Measurements from ENCODE around the gene RGS19.

RGS19 gene

DNA sequence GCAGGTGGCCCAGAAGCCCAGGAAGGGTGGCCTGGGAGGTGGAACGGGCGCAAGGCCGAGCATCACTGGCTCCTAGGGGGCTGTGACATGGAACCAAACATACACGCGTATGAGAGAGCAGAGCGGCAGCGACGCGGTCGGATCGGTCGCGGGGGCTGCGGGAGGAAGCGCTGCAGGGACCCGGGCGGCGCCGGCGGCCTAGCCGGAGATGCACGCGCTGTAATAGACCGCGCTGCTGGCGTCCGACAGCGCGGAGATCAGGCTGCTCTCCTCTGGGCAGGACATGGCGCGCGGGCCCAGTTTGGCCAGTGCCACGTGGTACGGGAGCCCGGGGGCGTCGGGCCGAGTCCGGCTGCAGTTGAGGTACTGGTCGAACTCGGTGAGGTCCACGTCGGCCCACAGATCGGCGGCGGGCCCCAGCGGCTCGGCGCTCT, 31.3 kb downstream of the RGS19 start:
- DNase-seq: no peak

DNA sequence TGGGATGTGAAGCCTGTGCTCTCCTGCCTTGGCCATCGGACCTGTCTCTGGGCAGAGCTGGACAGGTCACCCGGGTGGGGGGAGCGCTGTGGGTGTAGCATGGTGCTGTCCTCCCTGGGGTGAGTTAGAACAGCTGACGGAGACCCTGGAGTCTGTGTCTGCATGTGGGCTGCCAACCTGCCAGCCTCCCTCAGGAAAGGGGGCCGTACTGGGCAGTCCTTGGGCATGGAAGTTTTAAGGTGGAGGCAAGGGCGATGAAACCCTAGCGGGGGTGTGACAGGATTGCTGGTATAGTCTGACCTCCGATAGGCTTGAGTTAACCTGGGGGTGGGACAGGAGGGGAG, 32.3 kb downstream of the RGS19 start:
- no peak for DNase-seq

DNA sequence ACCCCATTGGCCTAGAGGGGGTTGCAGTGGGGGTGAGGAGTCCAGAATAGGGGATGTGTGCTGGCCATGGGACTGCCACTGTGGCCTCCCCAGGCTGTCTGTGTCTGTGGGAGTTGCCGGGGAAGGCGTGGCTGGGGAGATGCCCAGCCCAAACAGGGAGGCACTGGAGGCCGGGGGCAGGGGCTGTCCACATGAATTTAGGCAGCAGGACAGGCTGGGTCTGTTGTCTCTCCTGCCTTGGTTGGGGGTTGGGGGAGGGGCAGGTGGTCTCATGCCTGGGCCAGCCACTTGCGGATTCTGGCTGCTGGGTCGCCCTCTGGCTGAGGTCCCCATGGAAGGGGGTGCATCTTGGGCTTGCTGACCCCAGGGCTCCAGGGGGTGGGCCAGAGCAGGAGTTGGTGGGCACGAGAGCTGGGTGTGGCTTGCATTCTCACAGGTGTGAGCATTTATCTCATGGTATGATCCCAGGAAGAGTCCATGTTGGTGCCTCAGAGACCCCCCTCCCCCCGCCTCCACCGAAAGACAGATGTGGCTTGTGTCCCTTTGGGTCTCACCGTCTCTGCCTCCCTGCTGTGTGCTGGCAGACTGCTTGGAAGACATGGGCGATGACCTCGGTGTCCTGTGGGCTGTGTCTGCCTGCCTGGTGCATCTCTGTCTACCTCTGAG, 33.8 kb downstream of the RGS19 start:
- no peak for DNase-seq

DNA sequence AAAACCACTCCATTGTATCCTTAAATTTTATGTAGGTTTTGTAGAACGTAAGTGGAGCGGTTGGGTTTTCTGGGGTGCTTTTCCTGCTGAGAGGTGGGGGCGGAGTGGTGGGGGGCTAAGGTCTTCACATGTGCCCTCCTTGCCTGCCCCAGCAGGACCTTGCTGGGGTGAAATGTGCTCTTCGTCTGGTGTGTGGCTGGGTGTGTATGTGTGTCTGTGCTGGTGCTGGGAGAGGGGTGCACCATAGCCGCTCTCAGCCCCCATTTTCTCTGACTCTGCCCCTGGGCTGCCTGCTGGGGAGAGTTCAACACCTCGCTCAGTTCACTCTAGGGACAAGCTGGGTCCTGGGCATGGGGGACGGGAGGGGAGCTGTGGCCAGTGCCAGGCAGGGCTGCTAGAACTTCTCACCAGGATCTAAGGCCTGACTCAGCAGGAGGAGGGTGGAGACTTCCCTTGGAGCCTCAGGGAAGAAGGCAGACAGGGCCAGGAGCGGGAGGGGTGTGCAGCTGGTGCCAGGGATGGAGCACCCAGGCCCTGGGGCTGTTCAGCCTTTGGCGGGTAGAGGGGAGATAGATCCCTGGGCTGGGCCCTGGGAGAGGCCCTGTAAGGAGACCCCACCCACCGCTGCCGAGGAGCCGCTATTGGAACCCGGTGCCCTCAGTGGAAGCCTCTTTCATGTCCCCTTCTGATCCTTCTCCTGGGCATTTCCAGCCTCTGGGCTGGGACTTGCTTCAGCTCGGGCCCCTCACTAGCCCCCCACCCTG, 34.7 kb downstream of the RGS19 start:
- DNase-seq: no peak

DNA sequence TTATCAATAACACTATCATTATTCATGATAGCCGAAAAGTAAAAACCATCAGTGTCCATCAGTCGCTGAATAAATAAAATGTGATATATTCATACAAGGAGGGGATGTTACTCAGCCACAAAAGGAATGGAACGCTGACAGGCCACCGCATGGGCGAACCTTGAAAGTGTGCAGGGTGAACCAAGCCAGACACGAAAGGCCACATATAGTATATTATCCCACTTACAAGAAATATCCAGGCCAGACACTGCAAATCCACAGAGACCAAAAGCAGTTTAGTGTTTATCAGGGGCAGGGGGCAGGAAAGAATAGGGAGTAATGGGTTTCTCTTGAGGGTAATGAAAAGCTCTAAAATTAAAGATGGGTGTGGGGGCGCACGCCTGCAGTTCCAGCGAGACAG, 35.5 kb downstream of the RGS19 start:
- no peak for DNase-seq

DNA sequence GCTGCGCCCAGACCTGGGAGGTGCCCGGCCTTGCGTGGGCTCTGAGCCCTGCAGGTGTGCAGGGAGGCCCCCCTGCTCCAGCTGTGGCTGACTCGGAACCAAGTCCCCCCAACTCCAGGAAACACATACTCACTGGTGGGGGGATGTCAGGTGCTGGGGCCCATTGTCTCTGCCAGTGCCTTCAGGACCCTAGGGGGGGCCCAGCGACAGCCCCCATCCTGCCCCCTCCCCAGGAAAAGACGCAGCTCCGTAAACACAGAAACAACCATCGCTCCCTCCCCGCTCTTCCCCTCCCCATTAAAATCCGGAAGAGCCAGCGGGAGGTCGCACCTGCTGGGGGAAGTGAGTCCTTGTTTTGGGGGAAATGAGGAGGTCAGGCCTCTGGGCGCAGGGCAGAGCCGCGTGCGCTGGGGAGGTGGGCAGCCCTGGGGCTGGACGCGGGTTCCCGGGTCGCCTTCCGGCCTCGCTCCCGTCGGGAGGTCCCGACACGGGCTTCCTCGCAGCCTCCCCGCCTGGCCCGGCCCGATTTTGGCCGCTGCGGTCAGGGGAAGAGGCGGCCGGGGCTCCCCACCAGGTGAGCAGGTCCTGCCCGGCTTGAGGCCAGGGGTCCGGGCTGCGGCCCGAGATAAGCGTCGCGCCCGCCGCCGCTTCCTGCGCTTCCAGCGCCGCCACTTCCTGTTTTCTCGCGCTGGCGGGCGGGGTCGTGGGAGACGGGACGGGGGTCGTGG, 37.1 kb downstream of the RGS19 start:
- no peak for DNase-seq

DNA sequence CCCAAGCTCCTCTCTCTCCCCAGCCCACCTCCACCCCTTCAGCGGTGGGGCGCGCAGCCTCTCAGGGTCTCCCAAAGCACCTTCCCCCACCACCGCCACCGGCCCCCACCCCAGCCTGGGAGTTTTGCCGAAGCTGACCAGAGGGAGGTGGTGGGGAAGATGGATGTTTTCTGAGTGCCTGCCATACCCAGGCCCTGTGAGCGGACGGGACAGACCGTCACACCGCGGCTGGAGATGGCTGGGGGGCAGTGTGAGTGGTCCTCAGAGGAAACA, 37.6 kb downstream of the RGS19 start:
- no peak for DNase-seq

DNA sequence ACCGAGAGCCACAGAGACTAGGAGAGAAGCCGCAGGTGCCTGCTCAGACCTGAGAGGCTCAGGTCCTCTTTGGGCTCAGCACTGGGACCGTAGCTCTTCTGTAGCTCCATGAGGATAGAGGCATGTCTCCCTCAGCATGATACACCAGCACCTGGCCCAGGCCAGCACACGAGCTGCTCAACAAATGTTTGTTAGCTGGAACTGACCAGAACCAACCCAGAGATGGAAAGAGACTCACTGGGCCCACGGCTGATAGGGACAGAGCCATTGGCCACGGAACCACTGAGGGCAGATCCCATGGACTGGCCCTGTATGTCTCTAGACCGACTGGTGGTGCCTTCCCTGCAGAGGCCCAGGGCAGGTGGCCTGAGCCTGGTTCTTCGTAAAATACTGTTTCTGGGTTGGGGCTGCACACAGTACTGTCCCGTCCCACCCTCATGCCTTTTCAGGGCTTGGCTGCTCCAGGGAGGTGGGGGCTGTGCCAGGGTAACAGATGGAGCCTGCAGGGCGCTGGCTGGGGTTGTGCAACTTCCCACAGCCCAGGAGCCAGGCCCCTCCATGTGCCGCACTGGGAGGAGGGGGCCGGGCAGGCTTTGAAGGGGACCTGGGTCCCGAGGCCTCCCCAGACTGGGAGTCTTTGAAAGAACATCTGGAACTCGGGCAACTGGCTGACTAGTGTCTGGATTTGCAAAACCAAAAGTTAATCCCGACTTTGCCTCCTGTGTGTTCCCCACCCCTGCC, 38.1 kb downstream of the RGS19 start:
- no peak for DNase-seq

DNA sequence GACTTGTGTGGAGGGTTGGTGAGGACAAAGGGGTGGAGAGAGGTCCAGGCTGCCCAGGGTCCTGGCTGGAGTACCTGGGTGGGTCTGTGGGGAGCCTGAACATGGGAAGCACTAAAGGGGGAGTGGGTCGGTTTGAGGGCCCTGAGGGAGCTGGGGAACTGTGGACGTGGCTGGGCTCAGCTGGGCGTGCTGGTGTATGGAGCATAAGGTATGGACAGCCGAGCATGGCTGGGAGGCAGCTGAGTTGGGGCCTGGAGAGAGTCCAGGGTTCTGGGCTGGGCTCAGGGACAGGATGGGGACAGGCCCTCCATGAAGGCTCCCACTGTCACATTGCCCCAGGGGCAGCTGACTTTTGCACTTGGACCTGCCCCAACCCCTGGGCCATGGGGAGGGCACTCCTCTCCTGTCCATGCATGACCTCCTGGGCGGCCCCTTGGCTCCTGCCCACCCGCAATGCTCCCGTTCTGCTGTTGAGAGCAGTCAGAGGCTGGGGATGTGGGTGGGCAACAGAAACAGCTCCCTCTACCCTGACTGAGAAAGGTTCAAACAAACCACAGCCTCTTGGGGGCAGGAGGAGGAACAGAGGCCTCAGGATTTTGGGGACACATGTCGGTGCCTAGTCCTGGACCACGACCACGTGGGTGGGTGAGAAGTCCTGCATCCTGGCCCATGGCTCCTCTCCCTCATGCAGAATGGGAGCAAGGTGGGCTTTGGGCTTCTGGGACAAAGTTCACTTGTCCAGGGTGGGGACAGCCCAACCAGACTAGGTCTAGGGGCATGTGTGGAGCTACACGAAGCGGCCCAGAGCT, 38.9 kb downstream of the RGS19 start:
- no peak for DNase-seq

DNA sequence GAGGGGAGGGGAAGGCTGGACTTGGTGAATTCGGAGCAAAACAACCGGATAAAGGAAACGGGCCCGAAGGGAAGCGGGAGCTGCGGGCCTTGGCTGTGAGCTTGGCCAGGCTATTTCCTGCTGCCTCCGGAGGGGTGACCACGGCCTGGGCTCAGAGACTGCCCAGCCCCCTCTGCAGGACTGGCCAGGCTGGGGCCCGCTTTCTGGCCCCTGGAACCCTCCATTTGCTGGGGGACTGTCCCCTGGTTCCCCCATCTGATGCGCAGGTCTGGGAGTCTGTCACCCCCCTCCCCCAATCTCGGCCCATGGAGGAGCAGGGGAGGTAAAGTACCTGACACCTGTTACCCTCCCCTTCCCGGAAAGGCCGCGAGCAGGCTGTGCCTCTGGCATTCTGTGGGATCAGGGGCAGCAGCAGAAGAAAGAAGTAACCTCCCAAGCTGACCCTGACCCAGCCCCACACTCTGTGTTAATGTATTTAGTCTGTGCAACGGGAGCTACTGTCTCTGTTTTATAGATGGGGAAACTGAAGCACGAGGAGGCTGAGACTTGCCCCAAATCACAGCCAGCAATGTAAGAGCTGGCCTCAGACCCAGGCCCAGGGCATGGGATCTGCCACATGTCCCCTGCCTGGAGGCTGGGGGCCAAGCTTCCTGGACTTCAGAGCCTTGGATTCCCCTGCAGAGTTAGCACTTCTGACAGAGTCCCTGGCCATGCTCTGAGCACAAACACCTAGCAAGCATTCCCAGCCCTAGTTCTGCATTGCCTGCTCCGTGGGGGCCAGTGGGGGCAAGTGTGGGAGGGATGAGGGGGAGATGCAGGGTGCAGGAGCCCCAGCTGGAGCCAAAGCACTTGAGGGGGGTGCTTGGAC, 39.8 kb downstream of the RGS19 start:
- no peak for DNase-seq

DNA sequence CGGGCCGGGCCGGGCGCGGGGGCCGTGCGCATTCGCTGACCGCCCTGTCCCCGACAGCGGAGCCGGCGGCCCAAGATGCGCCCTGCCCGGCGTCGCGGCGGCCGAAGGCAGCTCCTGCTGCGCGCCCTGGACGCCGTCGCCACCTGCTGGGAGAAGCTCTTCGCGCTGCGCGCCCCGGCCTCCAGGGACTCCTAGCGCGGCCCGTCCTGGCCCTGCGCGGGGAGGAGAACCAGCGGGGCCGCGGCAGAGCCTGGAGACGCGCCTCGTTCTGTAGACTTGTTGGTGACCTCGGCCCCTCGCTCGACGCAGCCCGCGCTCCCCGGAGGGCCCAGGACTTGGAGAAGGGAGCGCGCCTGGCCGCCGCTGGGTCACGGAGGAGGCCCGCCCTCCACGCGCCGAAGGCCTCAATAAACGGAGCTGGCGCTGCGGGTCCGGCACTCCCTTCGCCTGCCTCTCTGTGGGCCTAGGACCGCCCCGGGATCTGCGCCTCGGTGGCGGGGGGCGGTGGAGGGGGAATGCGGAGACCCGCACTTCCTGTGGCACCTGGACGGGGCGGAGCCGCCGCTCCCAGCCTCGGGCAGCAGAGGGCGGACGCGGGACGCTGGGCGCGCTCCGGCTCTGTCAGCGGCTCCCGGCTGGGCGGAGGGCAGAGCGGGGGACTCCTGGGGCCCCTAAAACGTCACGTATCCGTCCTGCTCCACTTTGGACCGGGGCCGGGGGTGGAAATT, 40.6 kb downstream of the RGS19 start:
- peak; percentile 46 for DNase-seq

DNA sequence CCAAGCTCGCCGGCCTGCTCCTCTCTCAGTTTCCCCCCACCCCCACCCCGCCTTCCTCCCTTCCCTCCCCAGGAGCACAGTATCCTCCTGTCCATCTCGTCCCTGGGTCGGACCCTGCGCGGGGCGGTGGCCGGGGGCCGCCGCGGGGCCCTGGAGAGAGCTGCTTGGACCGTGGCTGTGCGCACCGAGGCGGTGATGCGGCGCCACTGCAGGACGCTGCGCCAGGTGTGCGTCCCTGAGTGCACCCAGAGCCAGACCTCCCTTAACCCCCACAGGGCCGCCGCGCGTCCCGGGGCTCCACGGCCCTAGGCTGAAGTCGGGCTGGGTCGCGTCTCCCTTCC, 41.1 kb downstream of the RGS19 start:
- DNase-seq: no peak

DNA sequence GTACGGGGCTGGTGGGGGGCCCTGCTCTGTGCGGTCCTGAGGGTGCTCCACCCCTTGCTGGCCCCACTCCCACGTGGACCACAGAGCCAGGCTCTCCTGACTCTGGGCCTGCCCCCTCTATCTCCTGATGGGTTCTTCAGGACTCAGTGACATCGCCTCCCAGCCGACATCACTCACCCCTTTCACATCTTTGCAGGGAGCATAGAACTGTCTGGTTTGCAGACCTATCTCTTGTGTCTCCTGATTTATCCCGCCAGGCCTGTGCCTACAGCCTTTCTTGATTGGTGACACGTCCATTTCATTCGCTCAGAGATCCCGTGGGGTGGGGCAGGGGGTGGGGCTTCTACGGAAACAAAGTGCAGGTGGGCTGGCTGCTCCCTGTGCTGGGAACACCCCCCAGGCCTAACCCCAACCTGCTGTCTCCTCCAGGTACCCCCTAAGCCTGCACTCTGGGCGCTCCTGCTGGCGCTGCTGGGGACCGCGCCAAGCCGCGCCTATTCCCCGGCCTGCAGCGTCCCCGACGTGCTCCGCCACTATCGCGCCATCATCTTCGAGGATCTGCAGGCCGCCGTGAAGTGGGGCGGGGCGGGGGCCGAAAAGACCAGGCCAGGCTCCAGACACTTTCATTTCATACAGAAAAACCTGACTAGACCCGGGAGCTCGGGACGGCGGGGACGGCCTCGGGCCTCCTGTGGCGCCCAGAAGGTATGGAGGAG, 41.7 kb downstream of the RGS19 start:
- DNase-seq: no peak

DNA sequence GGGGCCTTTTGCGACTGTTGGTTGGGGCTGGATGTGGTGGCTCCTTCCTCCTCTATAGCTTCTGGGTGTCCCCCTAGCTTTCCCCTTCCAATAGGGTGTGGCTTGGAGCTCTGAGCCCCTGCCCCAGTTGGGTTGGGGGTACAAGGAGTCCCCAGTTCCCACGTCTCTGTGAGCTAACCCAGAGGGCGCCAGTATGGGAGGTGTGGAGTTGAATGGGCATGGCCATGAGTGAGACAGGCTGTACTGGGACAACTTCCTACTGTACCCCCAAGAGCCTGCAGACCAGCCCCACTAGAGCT, 42.2 kb downstream of the RGS19 start:
- DNase-seq: no peak

DNA sequence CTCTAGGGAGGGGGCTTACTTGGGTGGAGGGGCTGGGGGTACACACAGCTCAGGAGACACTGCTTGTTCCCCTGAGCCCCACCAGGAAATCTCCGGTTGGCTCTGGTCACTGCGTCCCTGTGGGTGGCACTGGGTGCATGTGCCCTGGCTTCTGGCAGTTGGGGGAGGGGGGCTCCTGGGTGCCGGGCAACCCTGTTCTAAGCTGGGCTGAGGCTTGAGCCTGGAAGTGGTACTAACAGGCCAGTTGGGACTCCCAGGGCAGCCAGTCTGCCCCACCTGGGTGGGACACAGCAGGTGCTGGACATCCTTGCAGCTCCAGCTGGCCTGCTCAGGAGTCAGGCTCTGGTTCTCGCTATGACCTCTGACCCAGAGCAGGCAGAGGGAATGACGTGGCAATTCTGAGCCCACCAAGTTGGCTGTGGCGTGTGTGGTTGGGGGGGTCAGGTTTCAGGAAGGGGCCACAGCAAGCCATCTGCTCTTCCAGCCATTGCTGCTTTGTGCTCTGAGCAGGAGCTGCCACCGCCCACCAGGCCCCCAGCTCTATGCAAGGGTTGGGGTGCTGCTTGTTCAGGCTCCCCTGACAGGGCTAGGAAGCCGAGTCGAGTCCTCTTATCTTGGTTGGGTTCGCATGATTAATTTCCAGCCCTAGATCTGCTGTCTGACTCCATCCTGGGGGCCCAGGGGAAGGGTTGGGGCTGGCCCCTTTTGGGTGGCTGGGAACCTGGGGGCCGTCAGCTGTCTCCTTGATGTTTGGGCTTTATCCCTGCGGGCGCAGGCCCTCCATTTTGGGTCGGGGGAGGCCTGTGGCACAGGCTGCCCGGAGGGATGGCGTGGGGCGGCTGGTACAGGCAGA, 42.7 kb downstream of the RGS19 start:
- no peak for DNase-seq

DNA sequence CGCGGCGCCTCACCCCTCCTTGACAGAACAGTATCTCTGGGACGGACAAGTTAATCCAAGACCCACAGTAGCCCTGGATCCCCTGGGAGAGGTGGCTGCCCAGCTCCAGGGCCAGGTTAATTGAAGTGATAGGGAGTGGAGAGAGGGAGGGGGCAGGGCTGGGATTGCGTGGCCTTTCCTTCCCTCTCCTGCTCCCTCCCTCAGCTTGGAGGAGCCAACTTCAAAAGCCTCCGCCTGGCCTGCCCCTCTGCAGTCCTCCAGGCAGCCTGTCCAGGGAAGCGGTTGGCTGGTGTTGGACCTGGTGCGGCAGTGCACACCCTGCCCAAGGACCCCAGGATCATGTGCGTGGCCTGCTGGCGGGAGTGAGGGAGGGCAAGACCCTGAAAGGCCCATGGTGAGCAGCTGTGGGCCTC, 43.4 kb downstream of the RGS19 start, which contains the start of gene C20orf204:
C20orf204 (plus strand) TSS at position 250 of the 413 bp plus-strand sequence; CDS start at position 392, 142 bp downstream.
- DNase-seq: no peak

DNA sequence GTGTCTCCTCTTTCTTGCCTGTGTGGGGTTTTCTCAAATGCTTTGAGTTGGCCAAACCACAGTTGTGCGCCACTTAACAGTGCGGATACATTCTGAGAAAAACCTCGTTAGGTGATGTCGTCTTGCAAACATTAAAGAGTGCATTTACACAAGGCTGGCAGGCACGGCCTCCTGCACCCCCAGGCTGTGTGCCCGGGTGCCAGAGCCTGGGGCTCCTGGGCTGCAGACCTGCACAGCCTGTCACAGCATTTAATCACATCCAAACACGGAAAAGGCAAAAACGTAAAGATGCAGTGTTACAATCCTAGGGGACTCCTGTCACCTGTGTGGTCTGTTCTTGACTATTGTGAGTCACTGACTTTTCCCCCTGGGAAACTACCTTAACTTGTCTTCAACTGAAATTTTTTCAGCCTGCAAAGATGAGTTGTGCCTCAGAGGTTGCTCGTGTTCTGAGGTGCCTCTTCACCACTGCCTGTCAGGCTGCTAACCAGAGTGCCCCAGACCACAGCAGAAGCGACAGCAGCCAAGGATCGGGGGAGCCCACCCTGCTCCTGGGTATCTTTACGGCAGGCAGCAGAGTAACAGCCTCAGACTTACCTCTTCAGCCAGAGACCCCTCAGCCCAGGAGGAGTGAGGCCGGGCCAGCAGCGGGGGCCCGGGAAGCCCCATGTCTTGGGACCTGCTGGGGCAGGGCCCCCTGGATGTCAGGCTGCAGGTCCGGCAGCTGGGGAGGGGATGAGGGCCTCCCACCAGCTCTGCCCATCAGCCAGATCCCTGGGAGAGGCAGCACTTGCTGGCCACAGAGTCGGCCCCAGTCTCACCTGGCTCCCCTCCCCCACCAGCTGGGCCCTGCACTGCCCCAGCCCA, 44.0 kb downstream of the RGS19 start:
- DNase-seq: no peak

DNA sequence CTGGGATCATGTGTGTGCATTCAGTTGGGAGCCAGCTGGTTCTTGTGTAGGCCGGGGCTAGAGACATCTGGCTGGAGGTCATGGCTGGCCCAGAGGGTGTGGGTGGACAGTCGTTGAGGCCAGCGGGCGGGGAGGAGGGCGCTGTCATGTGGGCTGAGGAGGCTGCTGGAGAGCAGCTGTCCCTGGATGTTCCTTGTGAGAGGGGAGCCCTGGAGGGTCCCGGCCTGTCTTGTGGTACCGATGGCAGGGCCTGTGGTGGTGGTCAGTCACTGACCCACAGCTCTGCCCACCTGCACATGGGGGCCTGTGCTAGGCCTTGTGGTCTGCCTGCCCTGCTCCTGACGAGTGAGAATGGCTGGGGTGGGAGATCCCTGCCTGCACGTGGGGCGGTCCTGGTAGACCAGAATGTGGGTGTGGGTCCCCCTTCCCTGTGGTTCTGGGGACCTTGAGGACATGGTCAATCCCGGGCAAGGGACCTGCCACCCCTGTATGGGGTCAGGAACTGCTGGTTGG, 45.3 kb downstream of the RGS19 start:
- DNase-seq: no peak

Measured in SHP77 treated with DMSO at 0.1 percent for 48 hours (cell line).